ES-I3 (cell line): ENCODE results near the gene CYP3A4.
"Not testable (repeated sequence)": the region's sequence is repeated elsewhere in the genome, so short reads cannot be mapped to it uniquely, and the experiment has no call there.

Source experiments
- H3K36me3 ChIP-seq: 2 replicates; pipeline ENCODE4 v1.6.1; 2013; ENCODE audit warnings: mild to moderate bottlenecking, low read length, control low read depth, moderate library complexity; ENCODE audit not compliant: insufficient read depth
- H3K4me1 ChIP-seq: 2 replicates; pipeline ENCODE4 v1.6.1; 2013; ENCODE audit warnings: mild to moderate bottlenecking, control low read depth, low read length; ENCODE audit not compliant: insufficient read depth
- H3K9ac ChIP-seq: 2 replicates; pipeline ENCODE4 v1.6.1; 2013; ENCODE audit warnings: low read depth, mild to moderate bottlenecking, low read length, moderate library complexity
- H3K9me3 ChIP-seq: 2 replicates; pipeline ENCODE4 v1.6.1; 2013; ENCODE audit warnings: mild to moderate bottlenecking, low read length, moderate library complexity; ENCODE audit not compliant: control insufficient read depth, insufficient read depth

CYP3A4 gene

DNA sequence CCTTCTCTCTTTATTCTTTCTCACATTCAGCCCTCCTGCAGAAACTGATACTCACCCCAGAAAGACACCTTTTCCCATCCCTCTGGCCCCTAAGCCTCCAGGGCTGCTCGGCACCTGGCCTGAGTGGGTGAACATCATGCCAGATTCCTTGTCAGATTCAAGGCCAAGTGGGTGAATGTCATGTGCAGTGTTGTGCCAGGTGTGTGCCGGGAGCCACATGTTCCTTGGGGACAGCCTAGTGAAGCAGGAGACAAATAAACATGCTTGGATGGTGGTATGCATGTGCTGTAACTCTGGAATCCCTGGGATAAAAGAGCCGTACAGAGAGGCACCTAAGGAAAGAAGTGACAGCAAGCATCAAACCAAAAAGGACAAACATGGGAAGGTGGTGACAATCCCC is 1.7 kb upstream of the CYP3A4 start:
- not testable (repeated sequence) for H3K4me1 ChIP-seq, H3K9me3 ChIP-seq, H3K36me3 ChIP-seq, H3K9ac ChIP-seq

GRCh38 chr7:99782012-99782953 is 1.7 kb downstream of the CYP3A4 start:
- Histone ChIP-seq H3K4me1 (no peaks in the 10 kb centered on the region), H3K9ac (no peak overlapping the region), H3K36me3 (no peaks in the 10 kb centered on the region), H3K9me3 (no peaks in the 10 kb centered on the region; the same call in 1 of the 2 replicates)

DNA sequence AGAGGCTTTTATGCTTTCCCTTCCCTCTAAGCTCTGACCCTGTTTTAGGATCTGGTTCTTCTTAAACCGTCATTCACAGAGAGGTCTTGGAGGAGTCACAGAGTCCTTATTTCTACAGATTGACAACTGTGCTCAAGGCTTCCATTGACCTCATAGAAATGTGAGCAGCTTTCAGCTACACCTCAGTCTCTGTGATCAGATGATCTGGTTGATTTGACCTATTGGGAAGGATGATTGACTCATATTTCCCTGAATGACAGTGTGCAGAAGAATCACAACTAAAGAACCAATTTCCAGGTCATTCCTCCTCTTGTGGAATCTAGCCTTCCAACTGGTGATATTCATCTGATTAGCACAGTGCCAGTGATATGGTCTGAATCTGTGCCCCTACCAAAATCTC is 3.4 kb downstream of the CYP3A4 start:
- no peaks in the 10 kb centered on the region; the same call in 1 of the 2 replicates for H3K9me3 ChIP-seq

DNA sequence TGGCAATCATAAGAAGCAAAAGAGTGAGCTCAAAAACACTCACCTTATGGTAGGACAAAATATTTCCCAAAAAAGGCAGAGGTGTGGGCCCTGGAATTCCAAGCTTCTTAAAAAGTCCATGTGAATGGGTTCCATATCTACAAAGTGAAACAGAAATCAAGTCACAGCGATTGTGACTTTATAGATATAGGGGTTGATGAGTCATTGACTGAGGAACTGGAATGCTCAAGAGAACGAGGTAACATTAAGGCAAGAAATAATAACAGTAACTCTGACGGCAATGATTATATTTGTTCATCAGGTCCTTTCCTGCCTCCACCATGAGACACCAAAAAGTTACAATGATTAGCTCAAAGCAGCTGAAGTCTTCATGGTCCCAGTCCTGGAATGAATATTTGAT is 4.0 kb downstream of the CYP3A4 start:
- Histone ChIP-seq H3K36me3 (no peaks in the 10 kb centered on the region; the same call in 1 of the 2 replicates), H3K9me3 (no peaks in the 10 kb centered on the region; the same call in 1 of the 2 replicates), H3K4me1 (no peaks in the 10 kb centered on the region), H3K9ac (no peak overlapping the region)

More for the DNA sequence above, 3.4 kb downstream of the CYP3A4 start:
- Histone ChIP-seq H3K9ac (no peak overlapping the region), H3K4me1 (no peaks in the 10 kb centered on the region), H3K36me3 (no peaks in the 10 kb centered on the region; the same call in 1 of the 2 replicates)

GRCh38 chr7:99778880-99779279 is 5.1 kb downstream of the CYP3A4 start:
- no peak overlapping the region for H3K9ac ChIP-seq
- no peaks in the 10 kb centered on the region; the same call in 1 of the 2 replicates for H3K9me3 ChIP-seq
- no peaks in the 10 kb centered on the region; the same call in 1 of the 2 replicates for H3K36me3 ChIP-seq
- no peaks in the 10 kb centered on the region for H3K4me1 ChIP-seq

DNA sequence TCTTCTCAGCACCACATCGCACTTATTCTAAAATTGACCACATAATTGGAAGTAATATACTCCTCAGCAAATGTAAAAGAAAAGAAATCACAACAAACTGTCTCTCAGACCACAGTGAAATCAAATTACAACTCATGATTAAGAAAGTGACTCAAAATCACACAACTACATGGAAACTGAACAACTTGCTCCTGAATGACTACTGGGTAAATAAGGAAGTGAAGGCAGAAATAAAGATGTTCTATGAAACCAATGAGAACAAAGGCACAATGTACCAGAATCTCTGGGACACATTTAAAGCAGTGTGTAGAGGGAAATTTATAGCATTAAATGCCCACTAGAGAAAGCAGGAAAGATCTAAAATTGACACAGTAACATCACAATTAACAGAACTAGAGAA is 10.6 kb downstream of the CYP3A4 start:
- not testable (repeated sequence) for H3K36me3 ChIP-seq, H3K9me3 ChIP-seq, H3K4me1 ChIP-seq, H3K9ac ChIP-seq

DNA sequence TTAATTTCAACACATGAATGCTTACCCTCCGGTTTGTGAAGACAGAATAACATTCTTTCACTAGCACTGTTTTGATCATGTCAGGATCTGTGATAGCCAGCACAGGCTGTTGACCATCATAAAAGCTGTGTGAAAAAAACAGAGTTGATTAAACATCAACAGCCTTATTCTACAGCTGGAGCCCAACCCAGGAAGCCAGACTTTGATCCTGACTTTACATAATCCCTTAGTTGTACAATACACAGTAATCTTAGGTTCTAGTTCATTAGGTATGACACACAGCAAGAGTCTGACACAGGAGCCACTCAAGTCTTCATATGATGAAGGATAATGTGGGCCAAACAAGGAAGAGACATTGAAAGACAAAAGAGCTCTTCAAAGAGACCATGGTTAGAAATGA is 11.4 kb downstream of the CYP3A4 start:
- no peaks in the 10 kb centered on the region for H3K4me1 ChIP-seq
- no peaks in the 10 kb centered on the region; the same call in 1 of the 2 replicates for H3K36me3 ChIP-seq
- H3K9me3 ChIP-seq, result no peaks in the 10 kb centered on the region
- H3K9ac ChIP-seq, result no peak overlapping the region

DNA sequence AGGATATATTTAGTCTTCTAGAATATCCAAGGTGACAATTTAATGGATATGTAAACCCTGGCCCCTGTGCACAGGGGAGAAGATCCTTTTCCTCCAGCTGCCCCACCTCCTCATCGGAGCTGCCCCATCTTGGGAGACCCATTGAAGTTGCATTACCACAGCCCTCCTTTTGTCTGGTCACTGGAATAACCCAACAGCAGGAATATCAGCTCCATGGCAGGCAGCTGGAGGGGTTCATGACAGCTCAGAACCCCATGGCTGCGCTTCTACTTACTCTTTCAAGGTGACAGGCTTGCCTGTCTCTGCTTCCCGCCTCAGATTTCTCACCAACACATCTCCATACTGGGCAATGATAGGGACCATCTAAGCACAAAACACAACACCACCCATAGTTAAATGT is 14.5 kb downstream of the CYP3A4 start:
- not testable (repeated sequence) for H3K9me3 ChIP-seq, H3K9ac ChIP-seq, H3K4me1 ChIP-seq, H3K36me3 ChIP-seq

DNA sequence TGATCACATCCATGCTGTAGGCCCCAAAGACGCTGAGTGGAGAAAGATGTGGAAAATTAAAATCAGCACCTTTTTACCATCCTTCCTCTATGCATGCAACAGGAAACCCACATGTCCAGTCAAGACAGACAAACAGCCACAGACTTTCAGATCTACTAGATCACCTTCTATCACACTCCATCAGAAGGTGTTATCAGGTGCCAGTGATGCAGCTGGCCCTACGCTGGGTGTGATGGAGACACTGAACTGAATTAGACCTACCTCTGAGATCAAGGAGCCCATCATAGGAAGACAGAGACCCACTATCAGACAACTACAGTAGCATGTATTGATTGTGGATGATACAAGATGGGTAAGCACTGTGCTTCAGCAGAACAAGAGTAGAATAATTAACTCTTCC is 15.5 kb downstream of the CYP3A4 start:
- Histone ChIP-seq H3K9me3 (no peaks in the 10 kb centered on the region), H3K9ac (no peak overlapping the region), H3K36me3 (no peaks in the 10 kb centered on the region), H3K4me1 (no peaks in the 10 kb centered on the region)

- Histone ChIP-seq H3K9ac (no peak overlapping the region), H3K36me3 (no peaks in the 10 kb centered on the region), H3K9me3 (no peaks in the 10 kb centered on the region), H3K4me1 (no peaks in the 10 kb centered on the region)
Observed at GRCh38 chr7:99767662-99768061, 16.3 kb downstream of the CYP3A4 start.

- Histone ChIP-seq H3K36me3 (no peaks in the 10 kb centered on the region), H3K4me1 (no peaks in the 10 kb centered on the region), H3K9ac (no peak overlapping the region), H3K9me3 (no peaks in the 10 kb centered on the region)
Observed at GRCh38 chr7:99766484-99767099, 17.4 kb downstream of the CYP3A4 start.

- Histone ChIP-seq H3K9ac (no peak overlapping the region), H3K36me3 (no peaks in the 10 kb centered on the region), H3K4me1 (no peaks in the 10 kb centered on the region), H3K9me3 (no peaks in the 10 kb centered on the region)
Observed at GRCh38 chr7:99764478-99764877, 19.5 kb downstream of the CYP3A4 start.

GRCh38 chr7:99762680-99763327 is 21.2 kb downstream of the CYP3A4 start:
- Histone ChIP-seq H3K36me3 (no peaks in the 10 kb centered on the region), H3K9me3 (no peaks in the 10 kb centered on the region), H3K9ac (no peak overlapping the region), H3K4me1 (no peaks in the 10 kb centered on the region)

DNA sequence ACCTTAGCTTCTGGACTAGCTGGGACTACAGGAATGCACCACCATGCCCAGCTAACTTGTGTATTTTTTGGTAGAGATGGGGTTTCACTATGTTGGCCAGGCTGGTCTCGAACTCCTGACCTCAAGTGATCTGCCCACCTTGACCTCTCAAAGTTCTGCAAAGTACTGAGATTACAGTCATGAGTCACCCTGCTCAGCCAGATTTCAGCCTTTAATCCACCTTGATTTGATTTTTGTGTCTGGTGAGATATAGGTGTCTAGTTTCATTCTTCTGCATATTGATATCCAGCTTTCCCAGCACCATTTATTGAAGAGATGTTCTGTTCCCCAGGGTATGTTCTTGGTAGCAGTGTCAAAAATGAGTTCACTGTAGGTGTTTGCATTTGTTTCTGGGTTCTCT is 28.9 kb downstream of the CYP3A4 start:
- peaks cover 4% of the 10 kb centered on the region; the same call in 1 of the 2 replicates for H3K4me1 ChIP-seq
- no peaks in the 10 kb centered on the region for H3K9me3 ChIP-seq
- H3K36me3 ChIP-seq, result no peaks in the 10 kb centered on the region
- no peak overlapping the region for H3K9ac ChIP-seq
